ENCODE data around the gene CADM2. TPM values are rescaled to one million over a fixed set of nuclear protein-coding genes. Genes with fewer than 3 reads are reported as not detected.
A peak's percentile ranks its signal among the peaks of the same experiment; 100 is the strongest.

CADM2 gene
- total RNA-seq, 1 donor from 2014 or later = 3.3 TPM

- TF ChIP-seq, protein P1, sequence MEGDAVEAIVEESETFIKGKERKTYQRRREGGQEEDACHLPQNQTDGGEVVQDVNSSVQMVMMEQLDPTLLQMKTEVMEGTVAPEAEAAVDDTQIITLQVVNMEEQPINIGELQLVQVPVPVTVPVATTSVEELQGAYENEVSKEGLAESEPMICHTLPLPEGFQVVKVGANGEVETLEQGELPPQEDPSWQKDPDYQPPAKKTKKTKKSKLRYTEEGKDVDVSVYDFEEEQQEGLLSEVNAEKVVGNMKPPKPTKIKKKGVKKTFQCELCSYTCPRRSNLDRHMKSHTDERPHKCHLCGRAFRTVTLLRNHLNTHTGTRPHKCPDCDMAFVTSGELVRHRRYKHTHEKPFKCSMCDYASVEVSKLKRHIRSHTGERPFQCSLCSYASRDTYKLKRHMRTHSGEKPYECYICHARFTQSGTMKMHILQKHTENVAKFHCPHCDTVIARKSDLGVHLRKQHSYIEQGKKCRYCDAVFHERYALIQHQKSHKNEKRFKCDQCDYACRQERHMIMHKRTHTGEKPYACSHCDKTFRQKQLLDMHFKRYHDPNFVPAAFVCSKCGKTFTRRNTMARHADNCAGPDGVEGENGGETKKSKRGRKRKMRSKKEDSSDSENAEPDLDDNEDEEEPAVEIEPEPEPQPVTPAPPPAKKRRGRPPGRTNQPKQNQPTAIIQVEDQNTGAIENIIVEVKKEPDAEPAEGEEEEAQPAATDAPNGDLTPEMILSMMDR (IDR thresholded peaks at IDR 0.05; ENCODE audit: unreplicated experiment) = peak; percentile 18
- H3K4me3 Mint-ChIP-seq = no peak overlapping the region
- H3K4me1 Mint-ChIP-seq = no peaks in the 10 kb centered on the region
- H3K27ac Mint-ChIP-seq = no peak overlapping the region
- H3K36me3 Mint-ChIP-seq = no peaks in the 10 kb centered on the region
- DNase-seq (ENCODE audit: low spot score in 2 of 2, unreplicated experiment in 2 of 2) = peak in 1 of 2 experiments; percentile 41
- H3K27me3 Mint-ChIP-seq (ENCODE audit: low read depth) = peaks cover 17% of the 10 kb centered on the region
- no peaks in the 10 kb centered on the region for H3K9me3 Mint-ChIP-seq
These were observed 402.1 kb downstream of the CADM2 start for GRCh38 chr3:85360742-85361387.

DNA sequence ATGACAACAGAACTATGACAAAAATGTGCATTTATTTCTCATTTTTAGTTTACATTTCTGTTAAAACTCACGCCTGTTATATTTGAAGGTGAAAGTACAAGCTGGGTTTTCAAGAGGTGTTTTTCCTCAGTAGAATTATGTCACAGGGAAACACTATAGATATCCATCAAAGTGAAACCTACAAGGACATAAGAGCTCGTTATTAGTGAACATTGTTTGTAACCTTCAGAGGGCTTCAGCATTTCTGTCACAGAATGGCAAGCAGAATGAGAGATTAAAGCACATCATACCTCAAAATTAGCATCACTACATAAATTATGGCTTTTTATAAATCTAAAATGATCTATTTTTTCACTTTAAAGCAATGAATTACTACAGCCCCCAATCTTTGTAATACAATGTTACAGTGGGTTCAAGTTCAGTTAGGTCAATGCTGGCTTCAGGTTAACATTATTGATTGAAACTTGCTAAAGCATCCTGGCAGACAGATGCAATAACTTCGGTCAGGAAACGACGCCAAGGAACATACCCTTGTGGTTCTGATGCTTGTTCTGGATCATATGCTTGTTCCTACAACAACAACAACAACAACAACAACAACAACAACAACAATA is 405.6 kb downstream of the CADM2 start:
- Mint-ChIP-seq H3K27me3 (ENCODE audit: low read depth) (peaks cover 8% of the 10 kb centered on the region), H3K9me3 (no peaks in the 10 kb centered on the region), H3K4me3 (no peak overlapping the region), H3K36me3 (no peaks in the 10 kb centered on the region), H3K27ac (no peak overlapping the region), H3K4me1 (no peaks in the 10 kb centered on the region)
- TF ChIP-seq, protein P1 (IDR thresholded peaks at IDR 0.05; ENCODE audit: unreplicated experiment) = no peak
- DNase-seq (ENCODE audit: low spot score in 2 of 2, unreplicated experiment in 2 of 2) = no peak

DNA sequence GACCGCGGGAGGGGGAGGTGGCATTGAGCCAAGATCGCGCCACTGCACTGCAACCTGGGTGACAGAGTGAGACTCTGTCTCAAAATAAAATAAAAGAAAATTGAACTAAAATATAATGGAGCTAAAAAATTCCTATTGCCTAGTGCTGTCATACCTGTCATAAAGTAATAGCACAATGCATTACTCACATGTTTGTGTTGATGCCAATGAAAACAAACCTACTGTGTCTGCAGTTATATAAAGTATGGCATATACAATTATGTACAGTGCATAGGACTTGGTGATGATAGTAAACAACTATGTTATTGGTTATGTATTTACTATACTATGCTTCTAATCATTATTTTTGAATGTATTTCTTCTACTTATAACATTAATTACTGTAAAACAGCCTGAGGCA is 411.6 kb downstream of the CADM2 start:
- Mint-ChIP-seq H3K4me3 (no peak overlapping the region), H3K27ac (no peak overlapping the region), H3K9me3 (no peaks in the 10 kb centered on the region)

DNA sequence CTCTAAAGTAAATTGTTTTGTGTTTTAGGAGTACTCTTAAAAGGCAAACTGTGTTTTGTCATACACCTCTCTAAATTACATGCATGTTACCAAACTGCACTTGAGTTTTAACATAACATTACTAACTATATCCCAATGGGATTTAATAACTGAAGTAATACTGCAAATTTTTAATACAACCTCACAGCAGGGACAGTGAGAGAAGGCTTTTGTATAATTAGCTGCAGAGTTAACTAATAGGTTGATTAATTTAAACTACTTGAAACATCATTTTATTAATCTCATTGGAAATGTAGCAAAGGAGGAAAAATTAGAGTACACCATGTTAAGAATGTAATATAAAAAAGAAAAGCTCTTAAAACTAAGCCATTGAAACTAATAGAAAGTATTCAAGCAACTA is 417.3 kb downstream of the CADM2 start:
- no peaks in the 10 kb centered on the region for H3K36me3 Mint-ChIP-seq
- H3K9me3 Mint-ChIP-seq = no peaks in the 10 kb centered on the region
- no peak overlapping the region for H3K4me3 Mint-ChIP-seq
- TF ChIP-seq, protein P1 (IDR thresholded peaks at IDR 0.05; ENCODE audit: unreplicated experiment) = no peak
- DNase-seq (ENCODE audit: low spot score in 2 of 2, unreplicated experiment in 2 of 2) = no peak
- H3K4me1 Mint-ChIP-seq = no peaks in the 10 kb centered on the region
- H3K27ac Mint-ChIP-seq = no peak overlapping the region
- peaks cover 14% of the 10 kb centered on the region for H3K27me3 Mint-ChIP-seq (ENCODE audit: low read depth)

More for the DNA sequence above, 411.6 kb downstream of the CADM2 start:
- no peaks in the 10 kb centered on the region for H3K27me3 Mint-ChIP-seq (ENCODE audit: low read depth)
- no peak for DNase-seq (ENCODE audit: low spot score in 2 of 2, unreplicated experiment in 2 of 2)
- H3K4me1 Mint-ChIP-seq = no peaks in the 10 kb centered on the region
- TF ChIP-seq, protein P1 (IDR thresholded peaks at IDR 0.05; ENCODE audit: unreplicated experiment) = no peak
- no peaks in the 10 kb centered on the region for H3K36me3 Mint-ChIP-seq

DNA sequence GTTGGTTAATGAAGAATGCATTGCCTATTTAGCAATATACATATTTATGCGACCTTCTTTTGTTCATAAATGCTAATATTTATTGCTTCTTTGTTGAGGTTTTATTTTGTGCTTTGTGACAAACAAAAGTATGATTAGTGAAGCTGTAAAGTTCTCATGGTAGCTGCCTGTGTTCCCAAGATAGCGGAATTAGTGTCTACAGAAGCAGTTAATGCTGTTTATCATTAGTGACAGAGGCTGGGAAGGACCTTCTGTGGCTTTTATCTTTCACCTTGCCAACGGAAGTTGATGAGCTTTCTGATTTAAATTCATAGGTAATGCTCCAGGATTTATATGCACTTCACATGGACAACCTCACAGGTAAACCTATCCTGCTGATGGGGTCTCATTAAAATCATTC is 418.3 kb downstream of the CADM2 start:
- H3K27ac Mint-ChIP-seq = no peak overlapping the region
- H3K4me1 Mint-ChIP-seq = no peaks in the 10 kb centered on the region
- H3K4me3 Mint-ChIP-seq = no peak overlapping the region
- peaks cover 14% of the 10 kb centered on the region for H3K27me3 Mint-ChIP-seq (ENCODE audit: low read depth)
- no peaks in the 10 kb centered on the region for H3K9me3 Mint-ChIP-seq
- TF ChIP-seq, protein P1 (IDR thresholded peaks at IDR 0.05; ENCODE audit: unreplicated experiment) = no peak
- H3K36me3 Mint-ChIP-seq = no peaks in the 10 kb centered on the region
- DNase-seq (ENCODE audit: low spot score in 2 of 2, unreplicated experiment in 2 of 2) = no peak
